Caco-2 (cell line): ENCODE measurements around the gene IMPDH1. TPM values are rescaled to one million over a fixed set of nuclear protein-coding genes. Genes with fewer than 3 reads are reported as not detected.

Experiments used
- BruUV-seq: library from RNA; stranded (reverse); fragments of 400-500 nt; replicated peaks from 2 replicates; lab custom pipeline; 2021; lab: Mats Ljungman, UMichigan
- CTCF ChIA-PET: fragments of 300-600 bp; sonication (Branson Sonifier 250); formaldehyde crosslinking; loops from one replicate; lab custom pipeline; 2022; ENCODE audit warnings: antibody characterized with exemption; lab: Charles Lee
- POLR2A ChIA-PET: fragments of 300-600 bp; sonication (Branson Sonifier 250); formaldehyde crosslinking; loops from one replicate; lab custom pipeline; 2022; ENCODE audit warnings: antibody characterized with exemption; lab: Charles Lee
- DNase-seq, 2 experiments: peaks; one replicate each; pipeline versions ENCODE4 v3.0.0 to v3.0.0-alpha.2; 2020 to 2022
- H3K27me3 ChIP-seq: replicated peaks from 2 replicates; pipeline ENCODE4 v1.6.0; 2011; ENCODE audit warnings: low read length; ENCODE audit not compliant: control insufficient read depth, insufficient read depth
- H3K36me3 ChIP-seq: 2 replicates; pipeline ENCODE4 v1.5.1; 2011; ENCODE audit warnings: low read length; ENCODE audit not compliant: control insufficient read depth, insufficient read depth
- H3K4me1 ChIP-seq: fragments of 250-450 bp; sonication (Bioruptor Pico); 2 replicates; pipeline ENCODE4 v1.5.1; 2020; ENCODE audit warnings: mild to moderate bottlenecking
- H3K4me3 ChIP-seq: 2 replicates; pipeline ENCODE4 v1.5.1; 2011; ENCODE audit warnings: low read depth, mild to moderate bottlenecking, control low read depth, low read length
- H3K9me3 ChIP-seq: fragments of 250-450 bp; sonication (Bioruptor Pico); 2 replicates; pipeline ENCODE4 v1.5.1; 2020; ENCODE audit warnings: mild to moderate bottlenecking, moderate library complexity
- H3K27ac Mint-ChIP-seq: one replicate; pipeline ENCODE4 v1.8.0; 2022; ENCODE audit warnings: mixed read lengths; ENCODE audit not compliant: unreplicated experiment
- H3K27me3 Mint-ChIP-seq: one replicate; pipeline ENCODE4 v1.8.0; 2022; ENCODE audit warnings: mixed read lengths; ENCODE audit not compliant: insufficient read depth, unreplicated experiment
- H3K36me3 Mint-ChIP-seq: one replicate; pipeline ENCODE4 v1.8.0; 2022; ENCODE audit warnings: mild to moderate bottlenecking, mixed read lengths; ENCODE audit not compliant: insufficient read depth, unreplicated experiment
- H3K4me1 Mint-ChIP-seq: one replicate; pipeline ENCODE4 v1.8.0; 2022; ENCODE audit warnings: low read depth, mixed read lengths; ENCODE audit not compliant: unreplicated experiment
- H3K4me3 Mint-ChIP-seq: one replicate; pipeline ENCODE4 v1.8.0; 2022; ENCODE audit warnings: mild to moderate bottlenecking, moderate library complexity, mixed read lengths; ENCODE audit not compliant: unreplicated experiment
- H3K9me3 Mint-ChIP-seq: one replicate; pipeline ENCODE4 v1.8.0; 2022; ENCODE audit warnings: mixed read lengths; ENCODE audit not compliant: unreplicated experiment
- intact Hi-C: fragments of 100-400 bp; cut with micrococcal nuclease; formaldehyde crosslinking; loops from one replicate; pipeline ENCODE4 v1.10.0; 2022; ENCODE audit not compliant: unreplicated experiment
- total RNA-seq: library from RNA; stranded (reverse); gene quantifications from 2 replicates; pipeline ENCODE4 v1.2.3, GENCODE V29; 2022
- TF ChIP-seq, protein P1 (sequence below), 2 experiments: fragments of 200-600 bp in 1 of 2; IDR thresholded peaks; 1 replicate in 1 of 2; 2 replicates in 1 of 2; pipeline versions ENCODE4 v1.5.1 to v1.8.0; 2011 to 2022; ENCODE audit warnings: antibody characterized with exemption in 1 of 2, control low read depth in 1 of 2, inconsistent platforms in 1 of 2, low read depth in 1 of 2, low read length in 1 of 2, mild to moderate bottlenecking in 1 of 2, moderate library complexity in 1 of 2; ENCODE audit not compliant: insufficient read depth in 1 of 2, severe bottlenecking in 1 of 2, unreplicated experiment in 1 of 2

IMPDH1 gene
- total RNA-seq, 1 experiment from 2014 or later, result 43.5 TPM

DNA sequence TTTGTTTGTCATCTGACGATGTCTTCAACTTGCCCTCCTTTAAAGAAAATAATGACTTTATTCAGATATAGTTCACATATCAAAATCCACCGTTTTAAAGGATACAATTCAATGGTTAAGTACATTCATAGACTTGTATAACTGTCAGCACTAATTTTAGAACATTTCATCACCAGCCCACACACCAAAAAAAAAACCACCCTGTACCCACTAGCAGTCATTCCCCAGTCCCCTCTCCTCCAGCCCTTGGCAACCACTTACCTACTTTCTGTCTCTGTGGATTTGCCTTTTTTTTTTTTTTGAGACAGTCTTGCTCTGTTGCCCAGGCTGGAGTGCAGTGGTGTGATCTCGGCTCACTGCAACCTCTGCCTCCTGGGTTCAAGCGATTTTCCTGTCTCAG is 40.6 kb upstream of the IMPDH1 start:
- H3K4me1 Mint-ChIP-seq, result peaks cover 8% of the 10 kb centered on the region
- H3K36me3 ChIP-seq, result no peaks in the 10 kb centered on the region
- TF ChIP-seq, protein P1, sequence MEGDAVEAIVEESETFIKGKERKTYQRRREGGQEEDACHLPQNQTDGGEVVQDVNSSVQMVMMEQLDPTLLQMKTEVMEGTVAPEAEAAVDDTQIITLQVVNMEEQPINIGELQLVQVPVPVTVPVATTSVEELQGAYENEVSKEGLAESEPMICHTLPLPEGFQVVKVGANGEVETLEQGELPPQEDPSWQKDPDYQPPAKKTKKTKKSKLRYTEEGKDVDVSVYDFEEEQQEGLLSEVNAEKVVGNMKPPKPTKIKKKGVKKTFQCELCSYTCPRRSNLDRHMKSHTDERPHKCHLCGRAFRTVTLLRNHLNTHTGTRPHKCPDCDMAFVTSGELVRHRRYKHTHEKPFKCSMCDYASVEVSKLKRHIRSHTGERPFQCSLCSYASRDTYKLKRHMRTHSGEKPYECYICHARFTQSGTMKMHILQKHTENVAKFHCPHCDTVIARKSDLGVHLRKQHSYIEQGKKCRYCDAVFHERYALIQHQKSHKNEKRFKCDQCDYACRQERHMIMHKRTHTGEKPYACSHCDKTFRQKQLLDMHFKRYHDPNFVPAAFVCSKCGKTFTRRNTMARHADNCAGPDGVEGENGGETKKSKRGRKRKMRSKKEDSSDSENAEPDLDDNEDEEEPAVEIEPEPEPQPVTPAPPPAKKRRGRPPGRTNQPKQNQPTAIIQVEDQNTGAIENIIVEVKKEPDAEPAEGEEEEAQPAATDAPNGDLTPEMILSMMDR (IDR thresholded peaks at IDR 0.05; ENCODE audit: insufficient read depth in 1 of 2, low read depth in 1 of 2, low read length in 1 of 2, severe bottlenecking in 1 of 2, unreplicated experiment in 1 of 2), result no peak
- H3K27me3 ChIP-seq, result no peaks in the 10 kb centered on the region
- H3K4me1 ChIP-seq, result peaks cover 27% of the 10 kb centered on the region
- H3K27me3 Mint-ChIP-seq, result peaks cover 9% of the 10 kb centered on the region
- H3K27ac Mint-ChIP-seq, result no peak overlapping the region
- no TSS peak for BruUV-seq
- no peak overlapping the region for H3K4me3 ChIP-seq
- no peak for DNase-seq
- POLR2A ChIA-PET, result no interaction called here
- intact Hi-C loops, result no loop called here
- no peaks in the 10 kb centered on the region for H3K9me3 Mint-ChIP-seq
- no peak overlapping the region for H3K4me3 Mint-ChIP-seq
- H3K36me3 Mint-ChIP-seq, result peaks cover 4% of the 10 kb centered on the region
- CTCF ChIA-PET, result no interaction called here
- no peaks in the 10 kb centered on the region for H3K9me3 ChIP-seq

DNA sequence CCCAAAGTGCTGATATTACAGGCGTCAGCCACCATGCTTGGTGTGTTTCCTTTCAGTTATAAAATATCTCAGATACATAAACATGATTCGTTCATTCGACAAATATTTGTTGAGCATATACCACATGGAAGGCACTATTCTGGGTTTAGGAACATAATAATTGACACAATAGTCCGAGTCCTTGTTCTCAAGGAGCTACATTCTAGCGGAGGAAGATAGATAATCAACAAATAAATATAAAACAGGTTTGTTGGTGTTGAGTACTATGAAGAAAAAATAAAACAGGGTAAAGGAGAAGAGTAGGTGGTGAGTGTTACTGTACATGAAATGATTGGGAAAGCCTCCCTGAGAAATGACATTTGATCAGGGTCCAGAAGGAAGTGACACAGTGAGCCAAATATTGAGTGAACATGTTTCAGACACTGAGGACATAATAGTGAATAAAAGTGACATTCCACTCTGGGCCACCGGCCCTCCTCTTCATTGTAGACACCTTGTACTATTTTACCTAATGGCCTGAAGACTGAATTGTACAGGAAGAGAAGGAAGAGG is 39.0 kb upstream of the IMPDH1 start:
- H3K4me3 Mint-ChIP-seq, result no peak overlapping the region
- peaks cover 9% of the 10 kb centered on the region for H3K27me3 Mint-ChIP-seq
- no peaks in the 10 kb centered on the region for H3K36me3 Mint-ChIP-seq
- H3K9me3 Mint-ChIP-seq, result no peaks in the 10 kb centered on the region
- TF ChIP-seq, protein P1 (IDR thresholded peaks at IDR 0.05; ENCODE audit: insufficient read depth in 1 of 2, low read depth in 1 of 2, low read length in 1 of 2, severe bottlenecking in 1 of 2, unreplicated experiment in 1 of 2), result no peak
- CTCF ChIA-PET, result interaction anchor here (0.6 kb wide), 1 partner anchor 71 kb away, joined by 3 read pairs; no protein-coding TSS in a partner anchor
- intact Hi-C loops, result no loop called here
- Histone ChIP-seq H3K4me1 (peaks cover 30% of the 10 kb centered on the region), H3K27me3 (no peaks in the 10 kb centered on the region), H3K9me3 (no peaks in the 10 kb centered on the region), H3K36me3 (no peaks in the 10 kb centered on the region), H3K4me3 (no peak overlapping the region)
- BruUV-seq, result no TSS peak
- POLR2A ChIA-PET, result no interaction called here
- DNase-seq, result no peak
- H3K4me1 Mint-ChIP-seq, result peaks cover 17% of the 10 kb centered on the region
- H3K27ac Mint-ChIP-seq, result no peak overlapping the region

DNA sequence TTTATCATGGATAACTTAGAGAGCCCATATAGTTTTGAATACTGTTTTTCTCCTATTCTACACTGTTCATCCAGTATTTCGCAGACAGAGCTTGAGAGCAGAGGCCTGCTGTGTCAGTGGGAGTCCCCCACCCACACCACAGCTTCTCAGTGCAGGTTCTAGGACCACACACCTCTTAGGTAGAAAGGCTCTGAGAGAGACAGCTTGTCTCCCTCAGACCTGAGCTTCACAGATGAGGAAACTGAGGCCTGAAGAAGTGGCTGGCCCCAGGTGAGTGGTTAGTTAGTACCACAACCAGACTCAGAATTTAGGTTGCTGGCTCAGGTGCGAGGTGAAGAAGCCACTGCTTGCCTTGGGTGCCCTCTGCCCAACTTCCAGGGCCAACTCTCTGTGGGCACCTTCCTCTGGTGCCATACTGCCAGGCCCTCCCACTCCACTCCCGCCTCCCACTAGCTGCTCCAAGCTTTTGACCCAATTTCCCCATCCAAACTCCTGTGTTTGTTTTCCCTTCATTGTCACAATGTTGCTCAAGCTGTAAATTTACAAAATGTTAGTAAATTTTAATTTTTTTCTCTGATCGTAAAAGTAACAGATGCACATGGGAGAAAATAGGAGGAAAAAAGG is 38.3 kb upstream of the IMPDH1 start:
- CTCF ChIA-PET, result no interaction called here
- TF ChIP-seq, protein P1 (IDR thresholded peaks at IDR 0.05; ENCODE audit: insufficient read depth in 1 of 2, low read depth in 1 of 2, low read length in 1 of 2, severe bottlenecking in 1 of 2, unreplicated experiment in 1 of 2), result no peak

More for the DNA sequence above, 38.3 kb upstream of the IMPDH1 start:
- no peaks in the 10 kb centered on the region for H3K27me3 ChIP-seq
- DNase-seq, result no peak
- POLR2A ChIA-PET, result no interaction called here
- H3K9me3 ChIP-seq, result no peaks in the 10 kb centered on the region
- peaks cover 29% of the 10 kb centered on the region for H3K4me1 ChIP-seq
- H3K27me3 Mint-ChIP-seq, result peaks cover 9% of the 10 kb centered on the region
- H3K4me1 Mint-ChIP-seq, result peaks cover 24% of the 10 kb centered on the region
- intact Hi-C loops, result no loop called here
- H3K36me3 ChIP-seq, result no peaks in the 10 kb centered on the region
- no peak overlapping the region for H3K4me3 Mint-ChIP-seq
- H3K36me3 Mint-ChIP-seq, result no peaks in the 10 kb centered on the region
- no peak overlapping the region for H3K27ac Mint-ChIP-seq
- H3K9me3 Mint-ChIP-seq, result no peaks in the 10 kb centered on the region
- H3K4me3 ChIP-seq, result no peak overlapping the region
- no TSS peak for BruUV-seq
